Vagina (tissue), 2 donors: Measurements from ENCODE around the gene EBF4.

Source experiments
- POLR2A ChIP-seq, 2 donors: fragments of 450-650 bp; IDR thresholded peaks; one replicate each; pipeline ENCODE4 v1.6.1; 2017; ENCODE audit warnings: antibody characterized with exemption in 2 of 2, mild to moderate bottlenecking in 2 of 2, moderate library complexity in 2 of 2
- POLR2AphosphoS5 ChIP-seq, 2 donors: sonication (generic); formaldehyde crosslinking; IDR thresholded peaks; one replicate each; pipeline ENCODE4 v1.9.0; 2017; ENCODE audit warnings: antibody characterized with exemption in 2 of 2, mild to moderate bottlenecking in 2 of 2, low read depth in 1 of 2; ENCODE audit not compliant: insufficient read depth in 1 of 2
- TF ChIP-seq, protein P1 (sequence below), 3 experiments: fragments of 450-650 bp in 2 of 3; fragments of 200-600 bp in 1 of 3; sonication (generic) in 1 of 3; IDR thresholded peaks; one replicate each; pipeline ENCODE4 v1.5.1; 2017 to 2019; ENCODE audit warnings: antibody characterized with exemption in 3 of 3, mild to moderate bottlenecking in 2 of 3, moderate library complexity in 2 of 3

DNA sequence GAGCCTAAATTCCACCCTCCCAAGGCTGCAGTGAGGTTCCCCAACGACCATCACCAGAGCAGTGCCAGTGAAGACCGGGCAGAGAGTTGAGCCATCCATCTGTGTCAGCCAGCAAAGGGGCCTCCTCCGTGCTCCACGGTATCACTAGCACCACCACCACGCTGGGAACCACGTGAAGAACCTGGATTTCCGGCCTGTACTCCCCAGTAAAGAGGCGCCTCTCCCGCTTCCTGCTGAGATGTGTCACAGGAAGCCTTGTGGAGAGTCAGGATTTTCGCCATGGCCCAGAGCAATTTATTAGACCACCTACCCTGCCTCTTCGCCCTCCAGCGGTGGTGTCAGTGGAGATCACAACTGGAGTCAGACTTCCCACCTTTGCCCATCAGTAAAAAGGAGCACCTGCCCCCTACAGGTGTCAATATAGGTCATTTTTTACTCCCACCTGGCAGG lies 79.1 kb downstream of the EBF4 start:
- TF ChIP-seq POLR2A (IDR thresholded peaks at IDR 0.05), result no peak
- TF ChIP-seq, protein P1, sequence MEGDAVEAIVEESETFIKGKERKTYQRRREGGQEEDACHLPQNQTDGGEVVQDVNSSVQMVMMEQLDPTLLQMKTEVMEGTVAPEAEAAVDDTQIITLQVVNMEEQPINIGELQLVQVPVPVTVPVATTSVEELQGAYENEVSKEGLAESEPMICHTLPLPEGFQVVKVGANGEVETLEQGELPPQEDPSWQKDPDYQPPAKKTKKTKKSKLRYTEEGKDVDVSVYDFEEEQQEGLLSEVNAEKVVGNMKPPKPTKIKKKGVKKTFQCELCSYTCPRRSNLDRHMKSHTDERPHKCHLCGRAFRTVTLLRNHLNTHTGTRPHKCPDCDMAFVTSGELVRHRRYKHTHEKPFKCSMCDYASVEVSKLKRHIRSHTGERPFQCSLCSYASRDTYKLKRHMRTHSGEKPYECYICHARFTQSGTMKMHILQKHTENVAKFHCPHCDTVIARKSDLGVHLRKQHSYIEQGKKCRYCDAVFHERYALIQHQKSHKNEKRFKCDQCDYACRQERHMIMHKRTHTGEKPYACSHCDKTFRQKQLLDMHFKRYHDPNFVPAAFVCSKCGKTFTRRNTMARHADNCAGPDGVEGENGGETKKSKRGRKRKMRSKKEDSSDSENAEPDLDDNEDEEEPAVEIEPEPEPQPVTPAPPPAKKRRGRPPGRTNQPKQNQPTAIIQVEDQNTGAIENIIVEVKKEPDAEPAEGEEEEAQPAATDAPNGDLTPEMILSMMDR (IDR thresholded peaks at IDR 0.05), result no peak
- no peak for TF ChIP-seq POLR2AphosphoS5 (IDR thresholded peaks at IDR 0.05; ENCODE audit: insufficient read depth in 1 of 2, low read depth in 1 of 2)
